Inflammatory macrophage (primary cell): Measurements from ENCODE around the gene MDM2.
A peak's percentile ranks its signal among the peaks of the same experiment; 100 is the strongest.

Source experiments
- DNase-seq, 2 donors: peaks; one replicate each; pipeline ENCODE4 v3.0.0-alpha.2; 2020 to 2022

Gene MDM2

GRCh38 chr12:68880660-68881325 lies 72.8 kb downstream of the MDM2 start:
- no peak for DNase-seq

- no peak for DNase-seq
These were observed 74.4 kb downstream of the MDM2 start for GRCh38 chr12:68882251-68882964.

GRCh38 chr12:68883151-68883550 lies 75.2 kb downstream of the MDM2 start:
- DNase-seq: no peak

- DNase-seq: no peak
These were observed 76.3 kb downstream of the MDM2 start for GRCh38 chr12:68884251-68884650.

GRCh38 chr12:68885381-68885780 lies 77.4 kb downstream of the MDM2 start:
- DNase-seq: no peak

GRCh38 chr12:68886636-68887572 lies 78.9 kb downstream of the MDM2 start:
- no peak for DNase-seq

- DNase-seq: no peak
These were observed 79.7 kb downstream of the MDM2 start for GRCh38 chr12:68887641-68888040.

- no peak for DNase-seq
These were observed 80.3 kb downstream of the MDM2 start for GRCh38 chr12:68888243-68888642.

GRCh38 chr12:68890701-68891113 lies 82.7 kb downstream of the MDM2 start:
- DNase-seq: no peak

- DNase-seq: no peak
These were observed 83.2 kb downstream of the MDM2 start for GRCh38 chr12:68891141-68891540.

GRCh38 chr12:68893201-68893600 lies 85.2 kb downstream of the MDM2 start:
- DNase-seq: no peak

GRCh38 chr12:68893741-68894140 lies 85.8 kb downstream of the MDM2 start:
- no peak for DNase-seq

- DNase-seq: no peak
These were observed 86.4 kb downstream of the MDM2 start for GRCh38 chr12:68894276-68894855.

- DNase-seq: peak; percentile 44 to 61
These were observed 89.0 kb downstream of the MDM2 start for GRCh38 chr12:68896881-68897540.

GRCh38 chr12:68899251-68899771 lies 91.3 kb downstream of the MDM2 start:
- no peak for DNase-seq

GRCh38 chr12:68900241-68900640 lies 92.3 kb downstream of the MDM2 start:
- DNase-seq: no peak
